ENCODE measurements around the gene TMEM52.

DNA sequence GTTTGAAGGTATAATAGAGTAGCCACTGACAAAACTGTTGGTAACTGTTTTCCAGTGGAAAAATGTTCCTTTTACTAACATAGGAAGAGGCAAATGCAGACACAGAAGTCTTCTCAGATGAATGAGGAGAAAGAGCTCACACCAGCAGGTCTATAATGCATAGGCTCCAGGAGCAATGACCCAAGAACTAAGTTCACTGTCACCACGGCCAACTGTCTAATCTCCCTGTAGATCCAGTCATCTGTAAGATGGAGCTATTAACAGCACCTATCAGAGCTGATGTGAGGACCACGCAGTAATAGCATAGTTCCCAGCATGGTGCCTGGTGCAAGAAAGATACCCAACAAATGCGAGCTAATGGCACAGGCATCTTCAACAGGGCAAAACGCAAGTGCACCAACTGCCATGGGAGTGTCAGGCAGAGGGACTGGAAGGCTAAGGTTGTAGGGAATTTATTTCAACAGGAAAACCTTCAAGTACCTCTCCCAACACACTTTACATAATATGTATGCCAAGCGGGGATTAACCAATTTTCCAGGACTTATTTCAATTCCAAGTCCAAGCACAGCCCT, 41.1 kb downstream of the TMEM52 start:
- TF ChIP-seq, protein P1, sequence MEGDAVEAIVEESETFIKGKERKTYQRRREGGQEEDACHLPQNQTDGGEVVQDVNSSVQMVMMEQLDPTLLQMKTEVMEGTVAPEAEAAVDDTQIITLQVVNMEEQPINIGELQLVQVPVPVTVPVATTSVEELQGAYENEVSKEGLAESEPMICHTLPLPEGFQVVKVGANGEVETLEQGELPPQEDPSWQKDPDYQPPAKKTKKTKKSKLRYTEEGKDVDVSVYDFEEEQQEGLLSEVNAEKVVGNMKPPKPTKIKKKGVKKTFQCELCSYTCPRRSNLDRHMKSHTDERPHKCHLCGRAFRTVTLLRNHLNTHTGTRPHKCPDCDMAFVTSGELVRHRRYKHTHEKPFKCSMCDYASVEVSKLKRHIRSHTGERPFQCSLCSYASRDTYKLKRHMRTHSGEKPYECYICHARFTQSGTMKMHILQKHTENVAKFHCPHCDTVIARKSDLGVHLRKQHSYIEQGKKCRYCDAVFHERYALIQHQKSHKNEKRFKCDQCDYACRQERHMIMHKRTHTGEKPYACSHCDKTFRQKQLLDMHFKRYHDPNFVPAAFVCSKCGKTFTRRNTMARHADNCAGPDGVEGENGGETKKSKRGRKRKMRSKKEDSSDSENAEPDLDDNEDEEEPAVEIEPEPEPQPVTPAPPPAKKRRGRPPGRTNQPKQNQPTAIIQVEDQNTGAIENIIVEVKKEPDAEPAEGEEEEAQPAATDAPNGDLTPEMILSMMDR (IDR thresholded peaks at IDR 0.05; ENCODE audit: insufficient read depth, low read depth, low read length), result no peak
- TF ChIP-seq EZH2 (IDR thresholded peaks at IDR 0.05; ENCODE audit: insufficient read depth, low read length), result no peak
